K562 (cell line): ENCODE results near the gene CORT. TPM values are rescaled to one million over a fixed set of nuclear protein-coding genes. Genes with fewer than 3 reads are reported as not detected.

Source experiments
- ATAC-seq: fragments of 200-7000 bp; cut with Tn5 transposase; 3 replicates; pipeline ENCODE4 v1.9.1; 2020; ENCODE audit warnings: moderate library complexity
- BruUV-seq: library from RNA; stranded (reverse); fragments of 400-500 nt; replicated peaks from 2 replicates; lab custom pipeline; 2021; lab: Mats Ljungman, UMichigan
- CTCF ChIA-PET: fragments of 300-600 bp; formaldehyde crosslinking; extraction: SDS; loops from one replicate; lab custom pipeline; 2021; ENCODE audit warnings: low intra/inter-chr PET ratio; lab: Yijun Ruan, JAX
- POLR2A ChIA-PET: fragments of 300-600, 350-650 bp; sonication (Branson Sonifier 250); formaldehyde crosslinking; extraction: SDS; loops from one replicate; lab custom pipeline; 2021; ENCODE audit warnings: antibody characterized with exemption, inconsistent platforms; lab: Yijun Ruan, JAX
- DNase-seq, 4 experiments: peaks; one replicate each; pipeline versions ENCODE4 v3.0.0 to v3.0.0-alpha.2; 2011 to 2018; ENCODE audit warnings: low spot score in 3 of 4, mixed read lengths in 3 of 4; ENCODE audit errors: extremely low read depth in 1 of 4
- FAIRE-seq: peaks from 2 replicates; lab custom pipeline; 2011; peaks lifted over from hg19 to GRCh38; lab: Jason Lieb, UNC
- H2AFZ ChIP-seq: 2 replicates; pipeline ENCODE4 v1.6.0; 2011; ENCODE audit warnings: low read depth, low read length, control low read depth, inconsistent platforms
- H3K27ac ChIP-seq: fragments of 200-600 bp; 3 replicates; pipeline ENCODE4 v1.8.0; 2011; ENCODE audit warnings: low read depth, mild to moderate bottlenecking, control low read depth, inconsistent platforms, low read length, moderate library complexity, mixed read lengths; ENCODE audit errors: extremely low read depth
- H3K27me3 ChIP-seq, 2 experiments: fragments of 300-600 bp in 1 of 2; 2 replicates in 1 of 2; 3 replicates in 1 of 2; pipeline versions ENCODE4 v1.6.0 to v1.8.0; 2011; ENCODE audit warnings: inconsistent platforms in 2 of 2, low read length in 2 of 2, mild to moderate bottlenecking in 1 of 2, mixed read lengths in 1 of 2, moderate library complexity in 1 of 2; ENCODE audit not compliant: control insufficient read depth in 2 of 2, insufficient read depth in 2 of 2
- H3K36me3 ChIP-seq: fragments of 300-600 bp; 3 replicates; pipeline ENCODE4 v1.8.0; 2011; ENCODE audit warnings: mild to moderate bottlenecking, low read length, inconsistent platforms; ENCODE audit not compliant: control insufficient read depth, insufficient read depth
- H3K4me1 ChIP-seq, 2 experiments: fragments of 200-600 bp in 1 of 2; replicated peaks in 1 of 2; 2 replicates in 1 of 2; 3 replicates in 1 of 2; pipeline versions ENCODE4 v1.5.1 to v1.8.0; 2011; ENCODE audit warnings: inconsistent platforms in 2 of 2, low read length in 2 of 2, mild to moderate bottlenecking in 1 of 2, mixed read lengths in 1 of 2, moderate library complexity in 1 of 2; ENCODE audit not compliant: control insufficient read depth in 2 of 2, insufficient read depth in 2 of 2
- H3K4me2 ChIP-seq: 2 replicates; pipeline ENCODE4 v1.6.1; 2011; ENCODE audit warnings: low read length, control low read depth, inconsistent platforms, mixed read lengths; ENCODE audit not compliant: insufficient read depth
- H3K4me3 ChIP-seq: fragments of 200-600 bp; sonication (generic), shearing (Covaris generic); 2 replicates; pipeline ENCODE4 v1.5.1; 2016; ENCODE audit warnings: control low read depth, inconsistent platforms
- H3K79me2 ChIP-seq: fragments of 200-600 bp; 3 replicates; pipeline ENCODE4 v1.8.0; 2011; ENCODE audit warnings: low read length, inconsistent platforms; ENCODE audit not compliant: control insufficient read depth, insufficient read depth
- H3K9ac ChIP-seq, 2 experiments: 2 replicates each; pipeline versions ENCODE4 v1.6.0 to v1.6.1; 2011; ENCODE audit warnings: low read depth in 2 of 2, low read length in 2 of 2, control low read depth in 1 of 2, inconsistent platforms in 1 of 2, mild to moderate bottlenecking in 1 of 2, mixed read lengths in 1 of 2; ENCODE audit not compliant: insufficient read depth in 1 of 2
- H3K9me1 ChIP-seq: one replicate; pipeline ENCODE4 v1.6.0; 2011; ENCODE audit warnings: inconsistent platforms, mild to moderate bottlenecking, low read length, moderate library complexity; ENCODE audit not compliant: control insufficient read depth, insufficient read depth
- H3K9me3 ChIP-seq: replicated peaks from 2 replicates; pipeline ENCODE4 v1.5.1; 2011; ENCODE audit warnings: low read depth, low read length, inconsistent platforms; ENCODE audit not compliant: control insufficient read depth, insufficient read depth
- H4K20me1 ChIP-seq: replicated peaks from 2 replicates; pipeline ENCODE4 v1.6.1; 2011; ENCODE audit warnings: low read length, inconsistent platforms, mixed read lengths; ENCODE audit not compliant: control insufficient read depth, insufficient read depth
- DDX20 ChIP-seq: fragments of 450-650 bp; IDR thresholded peaks from 2 replicates; pipeline ENCODE4 v1.6.1; 2016; ENCODE audit warnings: missing genetic modification characterization, low read depth, mild to moderate bottlenecking, missing compliant biosample characterization, moderate library complexity
- KAT8 ChIP-seq: fragments of 450-650 bp; IDR thresholded peaks from 2 replicates; pipeline ENCODE4 v1.6.1; 2016; ENCODE audit warnings: low read depth, mild to moderate bottlenecking
- MIER1 ChIP-seq: fragments of 450-650 bp; IDR thresholded peaks from 2 replicates; pipeline ENCODE4 v1.6.1; 2016; ENCODE audit warnings: antibody characterized with exemption, mild to moderate bottlenecking, low read depth
- SRF ChIP-seq, 2 experiments: fragments of 250-450, 450-650 bp in 1 of 2; sonication (Bioruptor Pico) in 1 of 2; sonication (generic) in 1 of 2; formaldehyde crosslinking; IDR thresholded peaks; 2 replicates each; pipeline versions ENCODE4 v1.5.0 to v1.5.1; 2020 to 2022; ENCODE audit warnings: mild to moderate bottlenecking in 1 of 2, missing genetic modification reagents in 1 of 2
- WGBS: fragments of 100-300 bp; shearing (Covaris generic); methylation state at CpG from one replicate; pipeline ENCODE4 v1.1.6; 2016; ENCODE audit warnings: low coverage, mixed read lengths; ENCODE audit not compliant: insufficient coverage; ENCODE audit errors: missing lambda C conversion rate; 5-methylcytosine and 5-hydroxymethylcytosine counted together
- in situ Hi-C: fragments of 300-500 bp; cut with MboI; formaldehyde crosslinking; loops from 4 replicates; pipeline ENCODE4 v1.15.0; 2018; ENCODE audit warnings: inconsistent platforms, mixed read lengths
- intact Hi-C: fragments of 100-400 bp; cut with micrococcal nuclease; formaldehyde crosslinking; loops from 2 replicates; pipeline ENCODE4 v1.14.2; 2022
- polyA plus RNA-seq, 8 experiments: library from polyadenylated mRNA; depleted of rRNA in 4 of 8; stranded (reverse) in 5 of 8; unstranded in 3 of 8; fragments of >200 nt; fragmentation: Nextera tagmentation in 2 of 8; fragmentation: Illumina TruSeq in 1 of 8; extraction: Ambion mirVana in 2 of 8; extraction: Trizol in 1 of 8; gene quantifications; 2 replicates each; pipeline versions ENCODE4 v1.2.1 to v1.2.3, GENCODE V29; 2011 to 2014; ENCODE audit warnings: inconsistent platforms in 1 of 8, missing spikeins in 1 of 8
- total RNA-seq, 7 experiments: library from RNA; depleted of rRNA in 6 of 7; stranded (reverse); fragments of >200 nt in 6 of 7; fragmentation: Illumina TruSeq in 2 of 7; extraction: Trizol in 2 of 7; gene quantifications; 2 replicates each; pipeline versions ENCODE4 v1.2.1 to v1.2.3, GENCODE V29; 2011 to 2021; ENCODE audit warnings: low replicate concordance in 1 of 7
- TF ChIP-seq, protein P1 (sequence below): sonication (generic); formaldehyde crosslinking; IDR thresholded peaks from 2 replicates; pipeline ENCODE4 v1.8.1; 2023; ENCODE audit warnings: mild to moderate bottlenecking, missing genetic modification reagents
- TF ChIP-seq, protein P2 (sequence below): fragments of 450-650 bp; IDR thresholded peaks from 2 replicates; pipeline ENCODE4 v1.6.1; 2016; ENCODE audit warnings: mild to moderate bottlenecking, moderate library complexity

Gene CORT
- total and polyA plus RNA-seq, 9 of the 15 experiments (the other 6 are each of a cell fraction or from before 2014, with no cell fraction given): 0.08 to 0.54 (median 0.13) TPM; not detected in 5

GRCh38 chr1:10437052-10437451 lies 12.8 kb upstream of the CORT start:
- POLR2A ChIA-PET: interaction anchor here (1.0 to 1.5 kb wide), 3 partner anchors 35 to 62 kb away, joined by 3 to 4 read pairs (median 3); partner anchors contain the start of gene DFFA
- 75% methylated on average over 1 of the region's 1 CpG for whole genome bisulfite sequencing
- TF ChIP-seq MIER1 (no peak), SRF (CRISPR knock-in tag; IDR thresholded peaks at IDR 0.05) (no peak), KAT8 (no peak), DDX20 (tag) (no peak)
- TF ChIP-seq, protein P1, sequence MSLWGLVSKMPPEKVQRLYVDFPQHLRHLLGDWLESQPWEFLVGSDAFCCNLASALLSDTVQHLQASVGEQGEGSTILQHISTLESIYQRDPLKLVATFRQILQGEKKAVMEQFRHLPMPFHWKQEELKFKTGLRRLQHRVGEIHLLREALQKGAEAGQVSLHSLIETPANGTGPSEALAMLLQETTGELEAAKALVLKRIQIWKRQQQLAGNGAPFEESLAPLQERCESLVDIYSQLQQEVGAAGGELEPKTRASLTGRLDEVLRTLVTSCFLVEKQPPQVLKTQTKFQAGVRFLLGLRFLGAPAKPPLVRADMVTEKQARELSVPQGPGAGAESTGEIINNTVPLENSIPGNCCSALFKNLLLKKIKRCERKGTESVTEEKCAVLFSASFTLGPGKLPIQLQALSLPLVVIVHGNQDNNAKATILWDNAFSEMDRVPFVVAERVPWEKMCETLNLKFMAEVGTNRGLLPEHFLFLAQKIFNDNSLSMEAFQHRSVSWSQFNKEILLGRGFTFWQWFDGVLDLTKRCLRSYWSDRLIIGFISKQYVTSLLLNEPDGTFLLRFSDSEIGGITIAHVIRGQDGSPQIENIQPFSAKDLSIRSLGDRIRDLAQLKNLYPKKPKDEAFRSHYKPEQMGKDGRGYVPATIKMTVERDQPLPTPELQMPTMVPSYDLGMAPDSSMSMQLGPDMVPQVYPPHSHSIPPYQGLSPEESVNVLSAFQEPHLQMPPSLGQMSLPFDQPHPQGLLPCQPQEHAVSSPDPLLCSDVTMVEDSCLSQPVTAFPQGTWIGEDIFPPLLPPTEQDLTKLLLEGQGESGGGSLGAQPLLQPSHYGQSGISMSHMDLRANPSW (CRISPR knock-in tag): no peak
- TF ChIP-seq, protein P2, sequence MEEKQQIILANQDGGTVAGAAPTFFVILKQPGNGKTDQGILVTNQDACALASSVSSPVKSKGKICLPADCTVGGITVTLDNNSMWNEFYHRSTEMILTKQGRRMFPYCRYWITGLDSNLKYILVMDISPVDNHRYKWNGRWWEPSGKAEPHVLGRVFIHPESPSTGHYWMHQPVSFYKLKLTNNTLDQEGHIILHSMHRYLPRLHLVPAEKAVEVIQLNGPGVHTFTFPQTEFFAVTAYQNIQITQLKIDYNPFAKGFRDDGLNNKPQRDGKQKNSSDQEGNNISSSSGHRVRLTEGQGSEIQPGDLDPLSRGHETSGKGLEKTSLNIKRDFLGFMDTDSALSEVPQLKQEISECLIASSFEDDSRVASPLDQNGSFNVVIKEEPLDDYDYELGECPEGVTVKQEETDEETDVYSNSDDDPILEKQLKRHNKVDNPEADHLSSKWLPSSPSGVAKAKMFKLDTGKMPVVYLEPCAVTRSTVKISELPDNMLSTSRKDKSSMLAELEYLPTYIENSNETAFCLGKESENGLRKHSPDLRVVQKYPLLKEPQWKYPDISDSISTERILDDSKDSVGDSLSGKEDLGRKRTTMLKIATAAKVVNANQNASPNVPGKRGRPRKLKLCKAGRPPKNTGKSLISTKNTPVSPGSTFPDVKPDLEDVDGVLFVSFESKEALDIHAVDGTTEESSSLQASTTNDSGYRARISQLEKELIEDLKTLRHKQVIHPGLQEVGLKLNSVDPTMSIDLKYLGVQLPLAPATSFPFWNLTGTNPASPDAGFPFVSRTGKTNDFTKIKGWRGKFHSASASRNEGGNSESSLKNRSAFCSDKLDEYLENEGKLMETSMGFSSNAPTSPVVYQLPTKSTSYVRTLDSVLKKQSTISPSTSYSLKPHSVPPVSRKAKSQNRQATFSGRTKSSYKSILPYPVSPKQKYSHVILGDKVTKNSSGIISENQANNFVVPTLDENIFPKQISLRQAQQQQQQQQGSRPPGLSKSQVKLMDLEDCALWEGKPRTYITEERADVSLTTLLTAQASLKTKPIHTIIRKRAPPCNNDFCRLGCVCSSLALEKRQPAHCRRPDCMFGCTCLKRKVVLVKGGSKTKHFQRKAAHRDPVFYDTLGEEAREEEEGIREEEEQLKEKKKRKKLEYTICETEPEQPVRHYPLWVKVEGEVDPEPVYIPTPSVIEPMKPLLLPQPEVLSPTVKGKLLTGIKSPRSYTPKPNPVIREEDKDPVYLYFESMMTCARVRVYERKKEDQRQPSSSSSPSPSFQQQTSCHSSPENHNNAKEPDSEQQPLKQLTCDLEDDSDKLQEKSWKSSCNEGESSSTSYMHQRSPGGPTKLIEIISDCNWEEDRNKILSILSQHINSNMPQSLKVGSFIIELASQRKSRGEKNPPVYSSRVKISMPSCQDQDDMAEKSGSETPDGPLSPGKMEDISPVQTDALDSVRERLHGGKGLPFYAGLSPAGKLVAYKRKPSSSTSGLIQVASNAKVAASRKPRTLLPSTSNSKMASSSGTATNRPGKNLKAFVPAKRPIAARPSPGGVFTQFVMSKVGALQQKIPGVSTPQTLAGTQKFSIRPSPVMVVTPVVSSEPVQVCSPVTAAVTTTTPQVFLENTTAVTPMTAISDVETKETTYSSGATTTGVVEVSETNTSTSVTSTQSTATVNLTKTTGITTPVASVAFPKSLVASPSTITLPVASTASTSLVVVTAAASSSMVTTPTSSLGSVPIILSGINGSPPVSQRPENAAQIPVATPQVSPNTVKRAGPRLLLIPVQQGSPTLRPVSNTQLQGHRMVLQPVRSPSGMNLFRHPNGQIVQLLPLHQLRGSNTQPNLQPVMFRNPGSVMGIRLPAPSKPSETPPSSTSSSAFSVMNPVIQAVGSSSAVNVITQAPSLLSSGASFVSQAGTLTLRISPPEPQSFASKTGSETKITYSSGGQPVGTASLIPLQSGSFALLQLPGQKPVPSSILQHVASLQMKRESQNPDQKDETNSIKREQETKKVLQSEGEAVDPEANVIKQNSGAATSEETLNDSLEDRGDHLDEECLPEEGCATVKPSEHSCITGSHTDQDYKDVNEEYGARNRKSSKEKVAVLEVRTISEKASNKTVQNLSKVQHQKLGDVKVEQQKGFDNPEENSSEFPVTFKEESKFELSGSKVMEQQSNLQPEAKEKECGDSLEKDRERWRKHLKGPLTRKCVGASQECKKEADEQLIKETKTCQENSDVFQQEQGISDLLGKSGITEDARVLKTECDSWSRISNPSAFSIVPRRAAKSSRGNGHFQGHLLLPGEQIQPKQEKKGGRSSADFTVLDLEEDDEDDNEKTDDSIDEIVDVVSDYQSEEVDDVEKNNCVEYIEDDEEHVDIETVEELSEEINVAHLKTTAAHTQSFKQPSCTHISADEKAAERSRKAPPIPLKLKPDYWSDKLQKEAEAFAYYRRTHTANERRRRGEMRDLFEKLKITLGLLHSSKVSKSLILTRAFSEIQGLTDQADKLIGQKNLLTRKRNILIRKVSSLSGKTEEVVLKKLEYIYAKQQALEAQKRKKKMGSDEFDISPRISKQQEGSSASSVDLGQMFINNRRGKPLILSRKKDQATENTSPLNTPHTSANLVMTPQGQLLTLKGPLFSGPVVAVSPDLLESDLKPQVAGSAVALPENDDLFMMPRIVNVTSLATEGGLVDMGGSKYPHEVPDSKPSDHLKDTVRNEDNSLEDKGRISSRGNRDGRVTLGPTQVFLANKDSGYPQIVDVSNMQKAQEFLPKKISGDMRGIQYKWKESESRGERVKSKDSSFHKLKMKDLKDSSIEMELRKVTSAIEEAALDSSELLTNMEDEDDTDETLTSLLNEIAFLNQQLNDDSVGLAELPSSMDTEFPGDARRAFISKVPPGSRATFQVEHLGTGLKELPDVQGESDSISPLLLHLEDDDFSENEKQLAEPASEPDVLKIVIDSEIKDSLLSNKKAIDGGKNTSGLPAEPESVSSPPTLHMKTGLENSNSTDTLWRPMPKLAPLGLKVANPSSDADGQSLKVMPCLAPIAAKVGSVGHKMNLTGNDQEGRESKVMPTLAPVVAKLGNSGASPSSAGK: no peak

More at GRCh38 chr1:10437052-10437451, 12.8 kb upstream of the CORT start:
- Histone ChIP-seq H3K4me2 (no peak overlapping the region), H3K9ac (no peak overlapping the region), H2AFZ (no peak overlapping the region), H3K27ac (no peak overlapping the region), H3K36me3 (no peaks in the 10 kb centered on the region), H3K79me2 (no peaks in the 10 kb centered on the region), H3K9me3 (no peaks in the 10 kb centered on the region), H3K4me1 (no peaks in the 10 kb centered on the region), H3K27me3 (no peaks in the 10 kb centered on the region), H3K9me1 (no peaks in the 10 kb centered on the region), H4K20me1 (no peaks in the 10 kb centered on the region), H3K4me3 (no peak overlapping the region)
- FAIRE-seq (no peak), DNase-seq (no peak), ATAC-seq (no peak)
- in situ Hi-C loops: no loop called here
- CTCF ChIA-PET: no interaction called here
- no TSS peak for BruUV-seq
- intact Hi-C loops: no loop called here
